HCT116 (cell line): Measurements from ENCODE around the gene VPS35L. TPM values are rescaled to one million over a fixed set of nuclear protein-coding genes. Genes with fewer than 3 reads are reported as not detected.

Experiments used
- ATAC-seq: fragments of 200-7000 bp; cut with Tn5 transposase; 2 replicates; pipeline ENCODE4 v1.9.1; 2020; ENCODE audit warnings: mild to moderate bottlenecking, moderate library complexity
- BruUV-seq: library from RNA; stranded (reverse); fragments of 400-500 nt; replicated peaks from 2 replicates; lab custom pipeline; 2021; lab: Mats Ljungman, UMichigan
- CTCF ChIA-PET: fragments of 300-600 bp; sonication (Branson Sonifier 250); formaldehyde crosslinking; loops from one replicate; lab custom pipeline; 2021; ENCODE audit warnings: antibody characterized with exemption; lab: Charles Lee
- POLR2A ChIA-PET: fragments of 300-600, 350-600 bp; sonication (Branson Sonifier 250); formaldehyde crosslinking; loops from one replicate; lab custom pipeline; 2021; ENCODE audit warnings: antibody characterized with exemption; lab: Charles Lee
- RAD21 ChIA-PET, 2 experiments: fragments of 300-600 bp; sonication (Branson Sonifier 250); formaldehyde crosslinking; loops; one replicate each; lab custom pipeline; 2023; ENCODE audit warnings: low total read pairs in 2 of 2; ENCODE audit not compliant: uncharacterized antibody in 2 of 2, unreplicated experiment in 2 of 2, low non-redundant PET in 1 of 2; lab: Charles Lee
- DNase-seq: peaks from one replicate; pipeline ENCODE4 v3.0.0-alpha.2; 2010; ENCODE audit warnings: low read depth, low spot score
- H2AFZ ChIP-seq: fragments of 200-600 bp; shearing (Covaris generic), sonication (generic); 2 replicates; pipeline ENCODE4 v1.6.1; 2017; ENCODE audit warnings: low read depth, mixed run types, mixed read lengths, antibody characterized with exemption, low read length; ENCODE audit not compliant: poor library complexity, severe bottlenecking
- H3K27ac ChIP-seq: 2 replicates; pipeline ENCODE4 v1.5.1; 2012; ENCODE audit warnings: low read depth, low read length
- H3K27me3 ChIP-seq: fragments of 200-600 bp; sonication (generic); 2 replicates; pipeline ENCODE4 v1.6.1; 2016; ENCODE audit warnings: mixed run types, low read length, mixed read lengths; ENCODE audit not compliant: insufficient read depth
- H3K36me3 ChIP-seq, 2 experiments: fragments of 200-500 bp in 1 of 2; fragments of 200-600 bp in 1 of 2; sonication (Bioruptor generic) in 1 of 2; sonication (generic) in 1 of 2; 2 replicates each; pipeline versions ENCODE4 v1.5.1 to v1.6.1; 2014 to 2016; ENCODE audit warnings: low read length in 2 of 2, inconsistent platforms in 1 of 2, mixed read lengths in 1 of 2, mixed run types in 1 of 2; ENCODE audit not compliant: insufficient read depth in 2 of 2, control insufficient read depth in 1 of 2
- H3K4me1 ChIP-seq, 2 experiments: fragments of 200-600 bp in 1 of 2; sonication (generic) in 1 of 2; 2 replicates each; pipeline versions ENCODE4 v1.5.1 to v1.6.1; 2012 to 2017; ENCODE audit warnings: low read length in 2 of 2, inconsistent platforms in 1 of 2, mild to moderate bottlenecking in 1 of 2, mixed read lengths in 1 of 2, mixed run types in 1 of 2, moderate library complexity in 1 of 2; ENCODE audit not compliant: insufficient read depth in 2 of 2, control insufficient read depth in 1 of 2
- H3K4me2 ChIP-seq: fragments of 200-600 bp; sonication (generic); 2 replicates; pipeline ENCODE4 v1.6.1; 2017; ENCODE audit warnings: mixed run types, low read length, mixed read lengths
- H3K4me3 ChIP-seq, 2 experiments: fragments of 200-600 bp in 1 of 2; sonication (generic) in 1 of 2; replicated peaks in 1 of 2; 2 replicates each; pipeline ENCODE4 v1.5.1; 2011 to 2016; ENCODE audit warnings: low read length in 2 of 2, control low read depth in 1 of 2, low read depth in 1 of 2, mild to moderate bottlenecking in 1 of 2, mixed read lengths in 1 of 2, mixed run types in 1 of 2
- H3K79me2 ChIP-seq: fragments of 200-600 bp; sonication (generic); 2 replicates; pipeline ENCODE4 v1.6.1; 2017; ENCODE audit warnings: mild to moderate bottlenecking, mixed run types, low read length, moderate library complexity, mixed read lengths; ENCODE audit not compliant: insufficient read depth
- H3K9ac ChIP-seq: fragments of 200-600 bp; sonication (generic); 2 replicates; pipeline ENCODE4 v1.6.1; 2016; ENCODE audit warnings: low read length, mixed read lengths
- H3K9me2 ChIP-seq: fragments of 200-600 bp; sonication (generic), shearing (Covaris generic); 2 replicates; pipeline ENCODE4 v1.6.1; 2017; ENCODE audit warnings: mixed run types, mild to moderate bottlenecking, moderate library complexity; ENCODE audit not compliant: insufficient read depth
- H3K9me3 ChIP-seq, 2 experiments: fragments of 200-500 bp in 1 of 2; fragments of 200-600 bp in 1 of 2; sonication (Bioruptor generic) in 1 of 2; sonication (generic) in 1 of 2; 2 replicates each; pipeline ENCODE4 v1.6.1; 2014 to 2017; ENCODE audit warnings: low read length in 2 of 2, mixed read lengths in 2 of 2, inconsistent platforms in 1 of 2, low read depth in 1 of 2, mild to moderate bottlenecking in 1 of 2, mixed run types in 1 of 2, moderate library complexity in 1 of 2; ENCODE audit not compliant: control insufficient read depth in 1 of 2, insufficient read depth in 1 of 2
- H4K20me1 ChIP-seq: fragments of 200-600 bp; sonication (generic), shearing (Covaris generic); 2 replicates; pipeline ENCODE4 v1.6.1; 2017; ENCODE audit warnings: mixed run types, mild to moderate bottlenecking, moderate library complexity; ENCODE audit not compliant: insufficient read depth
- CBX3 ChIP-seq: IDR thresholded peaks from 2 replicates; pipeline ENCODE4 v1.6.1; 2012; ENCODE audit warnings: low read depth
- EZH2 ChIP-seq: fragments of 200-600 bp; sonication (generic); IDR thresholded peaks from 2 replicates; pipeline ENCODE4 v1.6.1; 2017; ENCODE audit warnings: antibody characterized with exemption, mixed run types
- POLR2AphosphoS5 ChIP-seq: IDR thresholded peaks from 2 replicates; pipeline ENCODE4 v1.6.1; 2011; ENCODE audit warnings: mild to moderate bottlenecking, low read depth, low read length, moderate library complexity
- RAD21 ChIP-seq: IDR thresholded peaks from 2 replicates; pipeline ENCODE4 v1.6.1; 2012; ENCODE audit warnings: low read depth, mild to moderate bottlenecking
- SP1 ChIP-seq: IDR thresholded peaks from 2 replicates; pipeline ENCODE4 v1.6.1; 2012; ENCODE audit warnings: low read depth
- SRF ChIP-seq: IDR thresholded peaks from 2 replicates; pipeline ENCODE4 v1.6.1; 2012; ENCODE audit warnings: low read depth
- YY1 ChIP-seq: IDR thresholded peaks from 2 replicates; pipeline ENCODE4 v1.6.1; 2011; ENCODE audit warnings: low read length, low read depth, moderate library complexity, mild to moderate bottlenecking; ENCODE audit not compliant: insufficient replicate concordance; ENCODE audit errors: extremely low read depth
- intact Hi-C: fragments of 100-400 bp; cut with micrococcal nuclease; formaldehyde crosslinking; loops from 2 replicates; pipeline ENCODE4 v1.10.0; 2022
- total RNA-seq: library from RNA; stranded (reverse); gene quantifications from one replicate; pipeline ENCODE4 v1.2.1, GENCODE V29; 2021; ENCODE audit not compliant: unreplicated experiment
- TF ChIP-seq, protein P1 (sequence below), 3 experiments: fragments of 200-600 bp in 1 of 3; sonication (generic) in 1 of 3; IDR thresholded peaks in 2 of 3; conservative IDR thresholded peaks in 1 of 3; 2 replicates each; pipeline ENCODE4 v1.5.1; 2012 to 2017; ENCODE audit warnings: low read depth in 2 of 3, low read length in 2 of 3, antibody characterized with exemption in 1 of 3, borderline replicate concordance in 1 of 3, control low read depth in 1 of 3, mild to moderate bottlenecking in 1 of 3, mixed read lengths in 1 of 3, mixed run types in 1 of 3, moderate library complexity in 1 of 3; ENCODE audit not compliant: insufficient read depth in 1 of 3
- TF ChIP-seq, protein P2 (sequence below): IDR thresholded peaks from 2 replicates; pipeline ENCODE4 v1.6.1; 2011; ENCODE audit warnings: mild to moderate bottlenecking, low read length, moderate library complexity; ENCODE audit not compliant: insufficient replicate concordance; ENCODE audit errors: extremely low read depth

Gene VPS35L
- total RNA-seq, 1 experiment from 2014 or later: 21.4 TPM

DNA sequence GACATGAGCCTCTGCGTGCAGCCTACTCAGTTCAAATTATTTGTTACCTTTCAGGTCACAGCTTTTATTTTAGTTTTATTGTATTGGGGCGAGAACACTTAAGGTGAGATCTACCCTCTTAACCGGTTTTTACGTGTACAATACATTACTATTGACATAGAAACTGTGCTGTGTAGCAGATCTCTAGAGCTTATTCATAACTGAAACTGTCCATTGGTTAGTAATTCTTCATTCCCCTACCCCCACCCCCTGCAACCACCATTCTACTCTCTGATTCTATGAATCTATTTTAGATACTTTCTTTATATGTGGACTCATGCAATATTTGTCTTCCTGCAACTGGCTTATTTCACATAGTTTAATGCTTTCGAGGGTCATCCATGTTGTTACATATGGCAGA lies 119.0 kb downstream of the VPS35L start:
- no peak for ATAC-seq
- intact Hi-C loops: no loop called here
- no peak overlapping the region for H3K4me2 ChIP-seq

More for the DNA sequence above, 119.0 kb downstream of the VPS35L start:
- H3K9me2 ChIP-seq: no peaks in the 10 kb centered on the region
- no peak overlapping the region for H3K27ac ChIP-seq
- H2AFZ ChIP-seq: no peak overlapping the region
- no peak for TF ChIP-seq SRF
- TF ChIP-seq, protein P1, sequence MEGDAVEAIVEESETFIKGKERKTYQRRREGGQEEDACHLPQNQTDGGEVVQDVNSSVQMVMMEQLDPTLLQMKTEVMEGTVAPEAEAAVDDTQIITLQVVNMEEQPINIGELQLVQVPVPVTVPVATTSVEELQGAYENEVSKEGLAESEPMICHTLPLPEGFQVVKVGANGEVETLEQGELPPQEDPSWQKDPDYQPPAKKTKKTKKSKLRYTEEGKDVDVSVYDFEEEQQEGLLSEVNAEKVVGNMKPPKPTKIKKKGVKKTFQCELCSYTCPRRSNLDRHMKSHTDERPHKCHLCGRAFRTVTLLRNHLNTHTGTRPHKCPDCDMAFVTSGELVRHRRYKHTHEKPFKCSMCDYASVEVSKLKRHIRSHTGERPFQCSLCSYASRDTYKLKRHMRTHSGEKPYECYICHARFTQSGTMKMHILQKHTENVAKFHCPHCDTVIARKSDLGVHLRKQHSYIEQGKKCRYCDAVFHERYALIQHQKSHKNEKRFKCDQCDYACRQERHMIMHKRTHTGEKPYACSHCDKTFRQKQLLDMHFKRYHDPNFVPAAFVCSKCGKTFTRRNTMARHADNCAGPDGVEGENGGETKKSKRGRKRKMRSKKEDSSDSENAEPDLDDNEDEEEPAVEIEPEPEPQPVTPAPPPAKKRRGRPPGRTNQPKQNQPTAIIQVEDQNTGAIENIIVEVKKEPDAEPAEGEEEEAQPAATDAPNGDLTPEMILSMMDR (IDR thresholded peaks at IDR 0.05 in 2 of 3, conservative IDR thresholded peaks at IDR 0.05 in 1 of 3; ENCODE audit: borderline replicate concordance in 1 of 3, insufficient read depth in 1 of 3, low read depth in 2 of 3, low read length in 2 of 3): no peak
- TF ChIP-seq, protein P2, sequence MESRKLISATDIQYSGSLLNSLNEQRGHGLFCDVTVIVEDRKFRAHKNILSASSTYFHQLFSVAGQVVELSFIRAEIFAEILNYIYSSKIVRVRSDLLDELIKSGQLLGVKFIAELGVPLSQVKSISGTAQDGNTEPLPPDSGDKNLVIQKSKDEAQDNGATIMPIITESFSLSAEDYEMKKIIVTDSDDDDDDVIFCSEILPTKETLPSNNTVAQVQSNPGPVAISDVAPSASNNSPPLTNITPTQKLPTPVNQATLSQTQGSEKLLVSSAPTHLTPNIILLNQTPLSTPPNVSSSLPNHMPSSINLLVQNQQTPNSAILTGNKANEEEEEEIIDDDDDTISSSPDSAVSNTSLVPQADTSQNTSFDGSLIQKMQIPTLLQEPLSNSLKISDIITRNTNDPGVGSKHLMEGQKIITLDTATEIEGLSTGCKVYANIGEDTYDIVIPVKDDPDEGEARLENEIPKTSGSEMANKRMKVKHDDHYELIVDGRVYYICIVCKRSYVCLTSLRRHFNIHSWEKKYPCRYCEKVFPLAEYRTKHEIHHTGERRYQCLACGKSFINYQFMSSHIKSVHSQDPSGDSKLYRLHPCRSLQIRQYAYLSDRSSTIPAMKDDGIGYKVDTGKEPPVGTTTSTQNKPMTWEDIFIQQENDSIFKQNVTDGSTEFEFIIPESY: no peak
- TF ChIP-seq EZH2: no peak
- TF ChIP-seq YY1: no peak
- no peak for TF ChIP-seq CBX3
- TF ChIP-seq POLR2AphosphoS5: no peak
- TF ChIP-seq SP1: no peak
- no peak for TF ChIP-seq RAD21
- no peaks in the 10 kb centered on the region for H3K9me3 ChIP-seq
- H3K9ac ChIP-seq: no peak overlapping the region
- no peaks in the 10 kb centered on the region for H3K79me2 ChIP-seq
- H3K4me1 ChIP-seq: no peaks in the 10 kb centered on the region
- no peak for DNase-seq
- H3K36me3 ChIP-seq: no peaks in the 10 kb centered on the region
- ChIA-PET CTCF (no interaction called here), RAD21 (no interaction called here), POLR2A (no interaction called here)
- no TSS peak for BruUV-seq
- no peak overlapping the region for H3K4me3 ChIP-seq
- H4K20me1 ChIP-seq: no peaks in the 10 kb centered on the region
- no peaks in the 10 kb centered on the region for H3K27me3 ChIP-seq
